ENCODE results near the gene TTC34.

TTC34 gene

GRCh38 chr1:2604844-2605508 is 196.5 kb downstream of the TTC34 start:
- Histone ChIP-seq H3K4ac (ENCODE audit: low read depth, low read length) (no peak overlapping the region), H4K91ac (ENCODE audit: low read depth, low read length) (no peak overlapping the region), H3K4me1 (ENCODE audit: control insufficient read depth in 1 of 2, insufficient read depth in 2 of 2, low read length in 2 of 2) (no peaks in the 10 kb centered on the region), H3K18ac (ENCODE audit: low read length) (no peak overlapping the region), H2BK5ac (ENCODE audit: low read depth, low read length, poor library complexity) (no peak overlapping the region), H3K9ac (ENCODE audit: low read length) (no peak overlapping the region), H2BK120ac (ENCODE audit: insufficient read depth, low read length, poor library complexity) (no peak overlapping the region), H3K4me3 (ENCODE audit: low read depth, low read length) (no peak overlapping the region), H2AFZ (ENCODE audit: insufficient read depth, low read length, poor library complexity) (no peak overlapping the region), H3K9me3 (ENCODE audit: insufficient read depth, low read depth, low read length) (peaks cover 7% of the 10 kb centered on the region), H3K79me1 (ENCODE audit: low read length) (no peaks in the 10 kb centered on the region), H3K79me2 (ENCODE audit: control insufficient read depth, insufficient read depth, low read length, poor library complexity) (no peaks in the 10 kb centered on the region), H3K14ac (ENCODE audit: low read length) (no peak overlapping the region), H3K27me3 (ENCODE audit: insufficient read depth, low read length) (no peaks in the 10 kb centered on the region), H3K36me3 (ENCODE audit: control insufficient read depth in 1 of 2, insufficient read depth in 2 of 2, low read length in 2 of 2) (no peaks in the 10 kb centered on the region), H4K12ac (ENCODE audit: low read depth, low read length) (no peak overlapping the region), H3K27ac (ENCODE audit: low read depth, low read length) (no peak overlapping the region), H4K8ac (ENCODE audit: low read depth, low read length) (no peak overlapping the region), H3K23ac (ENCODE audit: low read length) (no peak overlapping the region), H2AK5ac (ENCODE audit: low read length) (no peak overlapping the region), H2BK12ac (ENCODE audit: low read length) (no peak overlapping the region), H3K4me2 (ENCODE audit: low read length) (no peak overlapping the region)
- DNase-seq = no peak
- WGBS (ENCODE audit: extremely low coverage, insufficient coverage, insufficient read length) = no CpG with 5 or more reads among the region's 14 CpGs

- H3K9me3 ChIP-seq (ENCODE audit: insufficient read depth, low read depth, low read length) = peaks cover 7% of the 10 kb centered on the region
Measured at GRCh38 chr1:2604156-2604843, 197.2 kb downstream of the TTC34 start.

GRCh38 chr1:2603521-2604155 is 197.9 kb downstream of the TTC34 start:
- H3K4ac ChIP-seq (ENCODE audit: low read depth, low read length) = no peak overlapping the region
- H2AFZ ChIP-seq (ENCODE audit: insufficient read depth, low read length, poor library complexity) = no peak overlapping the region
- H3K9me3 ChIP-seq (ENCODE audit: insufficient read depth, low read depth, low read length) = peaks cover 7% of the 10 kb centered on the region
- no peak overlapping the region for H2BK120ac ChIP-seq (ENCODE audit: insufficient read depth, low read length, poor library complexity)
- no peak overlapping the region for H4K91ac ChIP-seq (ENCODE audit: low read depth, low read length)
- DNase-seq = no peak
- H3K18ac ChIP-seq (ENCODE audit: low read length) = no peak overlapping the region
- H3K4me1 ChIP-seq (ENCODE audit: control insufficient read depth in 1 of 2, insufficient read depth in 2 of 2, low read length in 2 of 2) = no peaks in the 10 kb centered on the region
- H4K8ac ChIP-seq (ENCODE audit: low read depth, low read length) = no peak overlapping the region
- WGBS (ENCODE audit: extremely low coverage, insufficient coverage, insufficient read length) = no CpG with 5 or more reads among the region's 25 CpGs
- H2AK5ac ChIP-seq (ENCODE audit: low read length) = no peak overlapping the region
- H4K12ac ChIP-seq (ENCODE audit: low read depth, low read length) = no peak overlapping the region
- no peak overlapping the region for H3K4me3 ChIP-seq (ENCODE audit: low read depth, low read length)
- H3K14ac ChIP-seq (ENCODE audit: low read length) = no peak overlapping the region
- H3K4me2 ChIP-seq (ENCODE audit: low read length) = no peak overlapping the region
- H3K23ac ChIP-seq (ENCODE audit: low read length) = no peak overlapping the region
- no peak overlapping the region for H2BK5ac ChIP-seq (ENCODE audit: low read depth, low read length, poor library complexity)
- no peaks in the 10 kb centered on the region for H3K79me1 ChIP-seq (ENCODE audit: low read length)
- no peaks in the 10 kb centered on the region for H3K27me3 ChIP-seq (ENCODE audit: insufficient read depth, low read length)
- no peak overlapping the region for H3K9ac ChIP-seq (ENCODE audit: low read length)
- H3K79me2 ChIP-seq (ENCODE audit: control insufficient read depth, insufficient read depth, low read length, poor library complexity) = no peaks in the 10 kb centered on the region
- no peaks in the 10 kb centered on the region for H3K36me3 ChIP-seq (ENCODE audit: control insufficient read depth in 1 of 2, insufficient read depth in 2 of 2, low read length in 2 of 2)
- no peak overlapping the region for H2BK12ac ChIP-seq (ENCODE audit: low read length)
- no peak overlapping the region for H3K27ac ChIP-seq (ENCODE audit: low read depth, low read length)

More at GRCh38 chr1:2604156-2604843, 197.2 kb downstream of the TTC34 start:
- H3K36me3 ChIP-seq (ENCODE audit: control insufficient read depth in 1 of 2, insufficient read depth in 2 of 2, low read length in 2 of 2) = no peaks in the 10 kb centered on the region
- WGBS (ENCODE audit: extremely low coverage, insufficient coverage, insufficient read length) = no CpG with 5 or more reads among the region's 19 CpGs
- H3K4me3 ChIP-seq (ENCODE audit: low read depth, low read length) = no peak overlapping the region
- H3K27ac ChIP-seq (ENCODE audit: low read depth, low read length) = no peak overlapping the region
- no peak overlapping the region for H2BK5ac ChIP-seq (ENCODE audit: low read depth, low read length, poor library complexity)
- no peak overlapping the region for H4K8ac ChIP-seq (ENCODE audit: low read depth, low read length)
- no peaks in the 10 kb centered on the region for H3K79me1 ChIP-seq (ENCODE audit: low read length)
- no peak overlapping the region for H2AK5ac ChIP-seq (ENCODE audit: low read length)
- H3K9ac ChIP-seq (ENCODE audit: low read length) = no peak overlapping the region
- no peaks in the 10 kb centered on the region for H3K27me3 ChIP-seq (ENCODE audit: insufficient read depth, low read length)
- H4K91ac ChIP-seq (ENCODE audit: low read depth, low read length) = no peak overlapping the region
- DNase-seq = no peak
- H3K79me2 ChIP-seq (ENCODE audit: control insufficient read depth, insufficient read depth, low read length, poor library complexity) = no peaks in the 10 kb centered on the region
- no peak overlapping the region for H2AFZ ChIP-seq (ENCODE audit: insufficient read depth, low read length, poor library complexity)
- no peak overlapping the region for H4K12ac ChIP-seq (ENCODE audit: low read depth, low read length)
- H3K4ac ChIP-seq (ENCODE audit: low read depth, low read length) = no peak overlapping the region
- no peak overlapping the region for H3K18ac ChIP-seq (ENCODE audit: low read length)
- no peak overlapping the region for H2BK120ac ChIP-seq (ENCODE audit: insufficient read depth, low read length, poor library complexity)
- H2BK12ac ChIP-seq (ENCODE audit: low read length) = no peak overlapping the region
- H3K4me1 ChIP-seq (ENCODE audit: control insufficient read depth in 1 of 2, insufficient read depth in 2 of 2, low read length in 2 of 2) = no peaks in the 10 kb centered on the region
- H3K14ac ChIP-seq (ENCODE audit: low read length) = no peak overlapping the region
- no peak overlapping the region for H3K23ac ChIP-seq (ENCODE audit: low read length)
- no peak overlapping the region for H3K4me2 ChIP-seq (ENCODE audit: low read length)

GRCh38 chr1:2602866-2603520 is 198.5 kb downstream of the TTC34 start:
- Histone ChIP-seq H3K79me2 (ENCODE audit: control insufficient read depth, insufficient read depth, low read length, poor library complexity) (no peaks in the 10 kb centered on the region), H4K12ac (ENCODE audit: low read depth, low read length) (no peak overlapping the region), H4K8ac (ENCODE audit: low read depth, low read length) (no peak overlapping the region), H3K4me3 (ENCODE audit: low read depth, low read length) (no peak overlapping the region), H2BK12ac (ENCODE audit: low read length) (no peak overlapping the region), H3K4me1 (ENCODE audit: control insufficient read depth in 1 of 2, insufficient read depth in 2 of 2, low read length in 2 of 2) (no peaks in the 10 kb centered on the region), H4K91ac (ENCODE audit: low read depth, low read length) (no peak overlapping the region), H3K9me3 (ENCODE audit: insufficient read depth, low read depth, low read length) (peaks cover 9% of the 10 kb centered on the region), H3K27me3 (ENCODE audit: insufficient read depth, low read length) (no peaks in the 10 kb centered on the region), H3K79me1 (ENCODE audit: low read length) (no peaks in the 10 kb centered on the region), H2BK120ac (ENCODE audit: insufficient read depth, low read length, poor library complexity) (no peak overlapping the region), H2AFZ (ENCODE audit: insufficient read depth, low read length, poor library complexity) (no peak overlapping the region), H3K14ac (ENCODE audit: low read length) (no peak overlapping the region), H3K23ac (ENCODE audit: low read length) (no peak overlapping the region), H2BK5ac (ENCODE audit: low read depth, low read length, poor library complexity) (no peak overlapping the region), H3K9ac (ENCODE audit: low read length) (no peak overlapping the region), H3K18ac (ENCODE audit: low read length) (no peak overlapping the region), H2AK5ac (ENCODE audit: low read length) (no peak overlapping the region), H3K27ac (ENCODE audit: low read depth, low read length) (no peak overlapping the region), H3K4me2 (ENCODE audit: low read length) (no peak overlapping the region), H3K4ac (ENCODE audit: low read depth, low read length) (no peak overlapping the region), H3K36me3 (ENCODE audit: control insufficient read depth in 1 of 2, insufficient read depth in 2 of 2, low read length in 2 of 2) (no peaks in the 10 kb centered on the region)
- no peak for DNase-seq
- WGBS (ENCODE audit: extremely low coverage, insufficient coverage, insufficient read length) = no CpG with 5 or more reads among the region's 18 CpGs
